Activated T-cell treated with anti-CD3 and anti-CD28 coated beads, Interleukin-2, amount 50 U/mL, for 24 hours (primary cell): Measurements from ENCODE around the gene FGF10.

Experiments used
- DNase-seq: peaks from one replicate; pipeline ENCODE4 v3.0.0-alpha.2; 2020
- H3K27ac Mint-ChIP-seq: 2 replicates; pipeline ENCODE4 v1.8.0; 2020; ENCODE audit warnings: mild to moderate bottlenecking, mixed read lengths
- H3K27me3 Mint-ChIP-seq: 2 replicates; pipeline ENCODE4 v1.8.0; 2020; ENCODE audit warnings: mixed read lengths
- H3K36me3 Mint-ChIP-seq: 2 replicates; pipeline ENCODE4 v1.8.0; 2020; ENCODE audit warnings: low read depth, mixed read lengths
- H3K4me1 Mint-ChIP-seq: 2 replicates; pipeline ENCODE4 v1.8.0; 2020; ENCODE audit warnings: low read depth, mixed read lengths
- H3K4me3 Mint-ChIP-seq: 2 replicates; pipeline ENCODE4 v1.8.0; 2020; ENCODE audit warnings: mild to moderate bottlenecking, moderate library complexity, mixed read lengths
- H3K9me3 Mint-ChIP-seq: 2 replicates; pipeline ENCODE4 v1.8.0; 2020; ENCODE audit warnings: mixed read lengths

FGF10 gene

GRCh38 chr5:44321144-44321725, 68.0 kb downstream of the FGF10 start:
- peaks cover 7% of the 10 kb centered on the region for H3K9me3 Mint-ChIP-seq
- no peaks in the 10 kb centered on the region for H3K27me3 Mint-ChIP-seq
- H3K4me3 Mint-ChIP-seq, result no peak overlapping the region
- no peak overlapping the region for H3K27ac Mint-ChIP-seq
- H3K36me3 Mint-ChIP-seq, result no peaks in the 10 kb centered on the region
- H3K4me1 Mint-ChIP-seq, result no peaks in the 10 kb centered on the region
- DNase-seq, result no peak

- Mint-ChIP-seq H3K9me3 (peaks cover 7% of the 10 kb centered on the region), H3K36me3 (no peaks in the 10 kb centered on the region), H3K27ac (no peak overlapping the region), H3K27me3 (no peaks in the 10 kb centered on the region), H3K4me1 (no peaks in the 10 kb centered on the region), H3K4me3 (no peak overlapping the region)
- no peak for DNase-seq
These were observed 69.0 kb downstream of the FGF10 start for GRCh38 chr5:44320188-44320587.

GRCh38 chr5:44318883-44319282, 70.3 kb downstream of the FGF10 start:
- Mint-ChIP-seq H3K4me3 (no peak overlapping the region), H3K9me3 (peaks cover 7% of the 10 kb centered on the region), H3K4me1 (no peaks in the 10 kb centered on the region), H3K27ac (no peak overlapping the region), H3K36me3 (no peaks in the 10 kb centered on the region), H3K27me3 (no peaks in the 10 kb centered on the region)
- DNase-seq, result no peak

GRCh38 chr5:44312374-44312773, 76.8 kb downstream of the FGF10 start:
- Mint-ChIP-seq H3K9me3 (peaks cover 7% of the 10 kb centered on the region), H3K27ac (no peak overlapping the region), H3K4me3 (no peak overlapping the region), H3K36me3 (no peaks in the 10 kb centered on the region), H3K27me3 (no peaks in the 10 kb centered on the region), H3K4me1 (no peaks in the 10 kb centered on the region)
- DNase-seq, result no peak

GRCh38 chr5:44300551-44300950, 88.7 kb downstream of the FGF10 start:
- DNase-seq, result no peak
- Mint-ChIP-seq H3K36me3 (no peaks in the 10 kb centered on the region), H3K4me3 (no peak overlapping the region), H3K9me3 (peaks cover 4% of the 10 kb centered on the region), H3K27me3 (no peaks in the 10 kb centered on the region), H3K27ac (no peak overlapping the region), H3K4me1 (no peaks in the 10 kb centered on the region)

GRCh38 chr5:44299394-44299793, 89.8 kb downstream of the FGF10 start:
- H3K36me3 Mint-ChIP-seq, result no peaks in the 10 kb centered on the region
- no peak for DNase-seq
- H3K27ac Mint-ChIP-seq, result no peak overlapping the region
- H3K4me3 Mint-ChIP-seq, result no peak overlapping the region
- no peaks in the 10 kb centered on the region for H3K27me3 Mint-ChIP-seq
- no peaks in the 10 kb centered on the region for H3K4me1 Mint-ChIP-seq
- peaks cover 4% of the 10 kb centered on the region for H3K9me3 Mint-ChIP-seq

GRCh38 chr5:44294516-44294915, 94.7 kb downstream of the FGF10 start:
- Mint-ChIP-seq H3K4me1 (no peaks in the 10 kb centered on the region), H3K9me3 (peaks cover 11% of the 10 kb centered on the region), H3K36me3 (no peaks in the 10 kb centered on the region), H3K4me3 (no peak overlapping the region), H3K27me3 (no peaks in the 10 kb centered on the region), H3K27ac (no peak overlapping the region)
- no peak for DNase-seq

GRCh38 chr5:44292736-44293135, 96.5 kb downstream of the FGF10 start:
- H3K36me3 Mint-ChIP-seq, result no peaks in the 10 kb centered on the region
- H3K27ac Mint-ChIP-seq, result no peak overlapping the region
- no peak overlapping the region for H3K4me3 Mint-ChIP-seq
- no peak for DNase-seq
- H3K27me3 Mint-ChIP-seq, result no peaks in the 10 kb centered on the region
- H3K4me1 Mint-ChIP-seq, result no peaks in the 10 kb centered on the region
- H3K9me3 Mint-ChIP-seq, result peaks cover 13% of the 10 kb centered on the region

- Mint-ChIP-seq H3K27me3 (no peaks in the 10 kb centered on the region), H3K9me3 (no peaks in the 10 kb centered on the region), H3K4me1 (no peaks in the 10 kb centered on the region), H3K27ac (no peak overlapping the region), H3K4me3 (no peak overlapping the region), H3K36me3 (no peaks in the 10 kb centered on the region)
- DNase-seq, result no peak
These were observed 110.8 kb downstream of the FGF10 start for GRCh38 chr5:44278469-44278868.

- no peak overlapping the region for H3K4me3 Mint-ChIP-seq
- no peaks in the 10 kb centered on the region for H3K36me3 Mint-ChIP-seq
- H3K27me3 Mint-ChIP-seq, result no peaks in the 10 kb centered on the region
- DNase-seq, result no peak
- H3K9me3 Mint-ChIP-seq, result peaks cover 3% of the 10 kb centered on the region
- no peaks in the 10 kb centered on the region for H3K4me1 Mint-ChIP-seq
- H3K27ac Mint-ChIP-seq, result no peak overlapping the region
These were observed 113.3 kb downstream of the FGF10 start for GRCh38 chr5:44275908-44276307.

- Mint-ChIP-seq H3K36me3 (no peaks in the 10 kb centered on the region), H3K27me3 (no peaks in the 10 kb centered on the region), H3K9me3 (peaks cover 3% of the 10 kb centered on the region), H3K4me3 (no peak overlapping the region), H3K27ac (no peak overlapping the region), H3K4me1 (no peaks in the 10 kb centered on the region)
- DNase-seq, result no peak
These were observed 113.9 kb downstream of the FGF10 start for GRCh38 chr5:44275329-44275728.

GRCh38 chr5:44267909-44268308, 121.3 kb downstream of the FGF10 start:
- H3K27ac Mint-ChIP-seq, result no peak overlapping the region
- DNase-seq, result no peak
- no peak overlapping the region for H3K4me3 Mint-ChIP-seq
- no peaks in the 10 kb centered on the region for H3K27me3 Mint-ChIP-seq
- H3K36me3 Mint-ChIP-seq, result no peaks in the 10 kb centered on the region
- no peaks in the 10 kb centered on the region for H3K4me1 Mint-ChIP-seq
- peaks cover 6% of the 10 kb centered on the region for H3K9me3 Mint-ChIP-seq

GRCh38 chr5:44266882-44267576, 122.2 kb downstream of the FGF10 start:
- peaks cover 6% of the 10 kb centered on the region for H3K9me3 Mint-ChIP-seq
- H3K27ac Mint-ChIP-seq, result no peak overlapping the region
- H3K4me3 Mint-ChIP-seq, result no peak overlapping the region
- no peaks in the 10 kb centered on the region for H3K36me3 Mint-ChIP-seq
- no peak for DNase-seq
- H3K4me1 Mint-ChIP-seq, result no peaks in the 10 kb centered on the region
- H3K27me3 Mint-ChIP-seq, result no peaks in the 10 kb centered on the region

GRCh38 chr5:44265713-44266112, 123.5 kb downstream of the FGF10 start:
- Mint-ChIP-seq H3K27me3 (no peaks in the 10 kb centered on the region), H3K9me3 (peaks cover 6% of the 10 kb centered on the region), H3K27ac (no peak overlapping the region), H3K4me3 (no peak overlapping the region), H3K36me3 (no peaks in the 10 kb centered on the region), H3K4me1 (no peaks in the 10 kb centered on the region)
- no peak for DNase-seq

- H3K4me1 Mint-ChIP-seq, result no peaks in the 10 kb centered on the region
- H3K9me3 Mint-ChIP-seq, result peaks cover 4% of the 10 kb centered on the region
- H3K27ac Mint-ChIP-seq, result no peak overlapping the region
- H3K27me3 Mint-ChIP-seq, result no peaks in the 10 kb centered on the region
- no peaks in the 10 kb centered on the region for H3K36me3 Mint-ChIP-seq
- DNase-seq, result no peak
- no peak overlapping the region for H3K4me3 Mint-ChIP-seq
These were observed 128.4 kb downstream of the FGF10 start for GRCh38 chr5:44260793-44261192.
